IgD-negative memory B cell (primary cell): ENCODE measurements around the gene ZNF544. TPM values are rescaled to one million over a fixed set of nuclear protein-coding genes. Genes with fewer than 3 reads are reported as not detected.

Experiments used
- H3K27ac Mint-ChIP-seq, 3 donors: one replicate each; pipeline ENCODE4 v1.8.0; 2020 to 2022; ENCODE audit warnings: mild to moderate bottlenecking in 3 of 3, mixed read lengths in 3 of 3, moderate library complexity in 1 of 3
- H3K27me3 Mint-ChIP-seq: one replicate; pipeline ENCODE4 v1.8.0; 2021; ENCODE audit warnings: mixed read lengths
- H3K36me3 Mint-ChIP-seq: one replicate; pipeline ENCODE4 v1.8.0; 2020; ENCODE audit warnings: mild to moderate bottlenecking, mixed read lengths
- H3K4me1 Mint-ChIP-seq, 3 donors: one replicate each; pipeline ENCODE4 v1.8.0; 2020 to 2022; ENCODE audit warnings: mixed read lengths in 3 of 3, mild to moderate bottlenecking in 1 of 3
- H3K4me3 Mint-ChIP-seq, 4 donors: one replicate each; pipeline ENCODE4 v1.8.0; 2020 to 2022; ENCODE audit warnings: mild to moderate bottlenecking in 4 of 4, mixed read lengths in 4 of 4, moderate library complexity in 3 of 4
- H3K9me3 Mint-ChIP-seq, 3 donors: one replicate each; pipeline ENCODE4 v1.8.0; 2020 to 2021; ENCODE audit warnings: mixed read lengths in 3 of 3, mild to moderate bottlenecking in 1 of 3
- polyA plus RNA-seq: library from polyadenylated mRNA; unstranded; fragments of 300-500 nt; fragmentation: Illumina TruSeq; gene quantifications from one replicate; pipeline ENCODE4 v1.2.3, GENCODE V29; 2021

Gene ZNF544
- 32.4 TPM for polyA plus RNA-seq

- H3K27me3 Mint-ChIP-seq, result no peaks in the 10 kb centered on the region
- H3K9me3 Mint-ChIP-seq, result peaks cover 11 to 29% (median 19%) of the 10 kb centered on the region in 3 donors
- peak within 1 kb of the TSS; percentile 44 to 95 (median 59) for H3K27ac Mint-ChIP-seq
- peaks cover 33% of the 10 kb centered on the region for H3K36me3 Mint-ChIP-seq
- peak within 1 kb of the TSS; percentile 94 to 97 (median 96) for H3K4me3 Mint-ChIP-seq
- H3K4me1 Mint-ChIP-seq, result peaks cover 5 to 23% (median 17%) of the 10 kb centered on the region in 3 donors
These were observed at the start of gene ZNF544 for GRCh38 chr19:58228585-58229254. Gene ZNF544, plus strand, starts transcription at chr19:58228914. Its CDS starts 15,110 bp downstream, at chr19:58244024.

- Mint-ChIP-seq H3K9me3 (peaks cover 17 to 49% (median 26%) of the 10 kb centered on the region in 3 donors), H3K36me3 (peaks cover 23% of the 10 kb centered on the region), H3K4me1 (peaks cover 6 to 14% (median 11%) of the 10 kb centered on the region in 3 donors), H3K27ac (peak overlapping the region; percentile 98 to 100 (median 99)), H3K27me3 (no peaks in the 10 kb centered on the region), H3K4me3 (peak overlapping the region; percentile 91 to 98 (median 97))
These were observed 46.7 kb upstream of the ZNF544 start for GRCh38 chr19:58181902-58182576.

GRCh38 chr19:58182577-58182988, 46.1 kb upstream of the ZNF544 start:
- Mint-ChIP-seq H3K9me3 (peaks cover 14 to 44% (median 21%) of the 10 kb centered on the region in 3 donors), H3K27ac (peak overlapping the region; percentile 98 to 100 (median 99)), H3K36me3 (peaks cover 24% of the 10 kb centered on the region)

GRCh38 chr19:58182989-58183816, 45.5 kb upstream of the ZNF544 start, which contains the start of gene ZNF274:
Gene ZNF274, plus strand, starts transcription at chr19:58183061. Its CDS starts 905 bp downstream, at chr19:58183966.
- H3K27me3 Mint-ChIP-seq, result no peaks in the 10 kb centered on the region
- peaks cover 6 to 14% (median 11%) of the 10 kb centered on the region in 3 donors for H3K4me1 Mint-ChIP-seq
- peaks cover 10 to 40% (median 16%) of the 10 kb centered on the region in 3 donors for H3K9me3 Mint-ChIP-seq
- H3K36me3 Mint-ChIP-seq, result peaks cover 24% of the 10 kb centered on the region
- H3K4me3 Mint-ChIP-seq, result peak within 1 kb of the TSS; percentile 91 to 98 (median 97)
- peak within 1 kb of the TSS; percentile 98 to 100 (median 99) for H3K27ac Mint-ChIP-seq

More at GRCh38 chr19:58182577-58182988, 46.1 kb upstream of the ZNF544 start:
- peak overlapping the region; percentile 91 to 98 (median 97) for H3K4me3 Mint-ChIP-seq
- H3K27me3 Mint-ChIP-seq, result no peaks in the 10 kb centered on the region
- peaks cover 6 to 14% (median 11%) of the 10 kb centered on the region in 3 donors for H3K4me1 Mint-ChIP-seq

GRCh38 chr19:58183817-58184215, 44.9 kb upstream of the ZNF544 start:
- peaks cover 6 to 14% (median 11%) of the 10 kb centered on the region in 3 donors for H3K4me1 Mint-ChIP-seq

GRCh38 chr19:58196901-58197616, 31.7 kb upstream of the ZNF544 start:
- Mint-ChIP-seq H3K4me3 (no peak overlapping the region), H3K9me3 (peaks cover 15 to 47% (median 41%) of the 10 kb centered on the region in 3 donors), H3K36me3 (peaks cover 40% of the 10 kb centered on the region), H3K27me3 (no peaks in the 10 kb centered on the region), H3K27ac (peak overlapping the region in 2 of 3 donors; percentile 39 to 73), H3K4me1 (peaks cover 0 to 5% (median 0%) of the 10 kb centered on the region in 3 donors)

More at GRCh38 chr19:58183817-58184215, 44.9 kb upstream of the ZNF544 start:
- peak overlapping the region; percentile 98 to 100 (median 99) for H3K27ac Mint-ChIP-seq
- no peaks in the 10 kb centered on the region for H3K27me3 Mint-ChIP-seq
- peaks cover 11 to 41% (median 17%) of the 10 kb centered on the region in 3 donors for H3K9me3 Mint-ChIP-seq
- H3K36me3 Mint-ChIP-seq, result peaks cover 25% of the 10 kb centered on the region
- peak overlapping the region; percentile 91 to 98 (median 97) for H3K4me3 Mint-ChIP-seq

- H3K27ac Mint-ChIP-seq, result no peak overlapping the region
- H3K9me3 Mint-ChIP-seq, result peaks cover 23 to 58% (median 45%) of the 10 kb centered on the region in 3 donors
- H3K27me3 Mint-ChIP-seq, result no peaks in the 10 kb centered on the region
- peaks cover 52% of the 10 kb centered on the region for H3K36me3 Mint-ChIP-seq
- peak overlapping the region in 1 of 4 donors; percentile 70 for H3K4me3 Mint-ChIP-seq
- peaks cover 0 to 5% (median 5%) of the 10 kb centered on the region in 3 donors for H3K4me1 Mint-ChIP-seq
These were observed 24.8 kb upstream of the ZNF544 start for GRCh38 chr19:58203814-58204475.

GRCh38 chr19:58204566-58204965, 24.1 kb upstream of the ZNF544 start:
- H3K36me3 Mint-ChIP-seq, result peaks cover 57% of the 10 kb centered on the region
- H3K27ac Mint-ChIP-seq, result peak overlapping the region in 1 of 3 donors; percentile 37
- peaks cover 0 to 5% (median 5%) of the 10 kb centered on the region in 3 donors for H3K4me1 Mint-ChIP-seq
- peak overlapping the region in 2 of 4 donors; percentile 17 to 70 for H3K4me3 Mint-ChIP-seq
- peaks cover 27 to 60% (median 50%) of the 10 kb centered on the region in 3 donors for H3K9me3 Mint-ChIP-seq
- no peaks in the 10 kb centered on the region for H3K27me3 Mint-ChIP-seq

- Mint-ChIP-seq H3K4me3 (no peak overlapping the region), H3K4me1 (peaks cover 0 to 5% (median 0%) of the 10 kb centered on the region in 3 donors), H3K36me3 (peaks cover 63% of the 10 kb centered on the region), H3K27ac (peak overlapping the region in 1 of 3 donors; percentile 13), H3K9me3 (peaks cover 25 to 69% (median 55%) of the 10 kb centered on the region in 3 donors), H3K27me3 (no peaks in the 10 kb centered on the region)
These were observed 19.1 kb upstream of the ZNF544 start for GRCh38 chr19:58209577-58209976.

- Mint-ChIP-seq H3K4me3 (no peak overlapping the region), H3K4me1 (peaks cover 0 to 2% (median 0%) of the 10 kb centered on the region in 3 donors), H3K36me3 (peaks cover 44% of the 10 kb centered on the region), H3K27ac (no peak overlapping the region), H3K9me3 (peaks cover 17 to 50% (median 43%) of the 10 kb centered on the region in 3 donors), H3K27me3 (no peaks in the 10 kb centered on the region)
These were observed 16.2 kb upstream of the ZNF544 start for GRCh38 chr19:58212336-58213074.

GRCh38 chr19:58213075-58213369, 15.7 kb upstream of the ZNF544 start:
- Mint-ChIP-seq H3K27me3 (no peaks in the 10 kb centered on the region), H3K9me3 (peaks cover 13 to 49% (median 37%) of the 10 kb centered on the region in 3 donors), H3K4me3 (no peak overlapping the region), H3K4me1 (no peaks in the 10 kb centered on the region), H3K36me3 (peaks cover 39% of the 10 kb centered on the region), H3K27ac (no peak overlapping the region)

GRCh38 chr19:58217069-58217481, 11.6 kb upstream of the ZNF544 start:
- peaks cover 8% of the 10 kb centered on the region for H3K36me3 Mint-ChIP-seq
- peaks cover 5% of the 10 kb centered on the region for H3K27me3 Mint-ChIP-seq
- no peaks in the 10 kb centered on the region for H3K4me1 Mint-ChIP-seq
- H3K27ac Mint-ChIP-seq, result no peak overlapping the region
- no peak overlapping the region for H3K4me3 Mint-ChIP-seq
- H3K9me3 Mint-ChIP-seq, result peaks cover 7 to 31% (median 28%) of the 10 kb centered on the region in 3 donors
